Measurements from ENCODE around the gene RHD.
"Not testable (repeated sequence)": the region's sequence is repeated elsewhere in the genome, so short reads cannot be mapped to it uniquely, and the experiment has no call there.

The RHD gene

DNA sequence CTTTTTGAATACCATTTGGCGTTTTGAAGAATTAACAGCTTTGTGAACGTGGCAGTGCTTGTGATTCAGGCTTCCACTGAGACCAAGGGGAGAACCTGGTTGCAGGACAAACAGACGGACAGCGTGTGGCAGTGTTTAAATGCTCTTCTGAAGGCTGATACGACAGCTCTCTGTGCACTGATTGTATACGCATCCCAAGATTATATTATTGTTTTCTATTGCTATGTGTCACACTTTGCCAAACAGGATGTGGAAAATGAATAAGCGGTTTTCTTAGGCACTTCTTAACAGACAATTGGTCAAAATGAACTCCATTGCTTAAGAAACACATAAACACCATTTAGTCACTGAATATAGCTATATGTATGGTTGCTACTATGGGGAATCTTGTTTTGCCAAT lies 12.5 kb upstream of the RHD start:
- not testable (repeated sequence) for DNase-seq

DNA sequence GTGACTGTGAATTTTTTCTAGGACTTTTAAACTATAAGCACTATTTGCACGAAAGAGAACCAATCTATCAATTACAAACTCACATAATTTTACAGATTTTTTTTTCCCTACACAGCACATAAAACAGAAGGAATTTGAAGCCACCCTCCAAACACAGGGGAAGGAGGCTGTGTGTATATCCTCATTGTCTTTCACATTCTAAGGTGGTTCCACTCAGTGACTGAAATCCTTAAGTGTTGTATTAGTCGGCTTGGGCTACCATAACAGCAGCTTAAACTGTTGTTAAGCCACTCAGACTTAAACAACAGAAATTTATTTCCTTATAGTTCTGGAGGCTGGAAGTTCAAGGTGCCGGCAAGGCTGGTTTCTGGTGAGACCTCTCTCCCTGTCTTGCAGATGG lies 12.0 kb upstream of the RHD start:
- not testable (repeated sequence) for DNase-seq

DNA sequence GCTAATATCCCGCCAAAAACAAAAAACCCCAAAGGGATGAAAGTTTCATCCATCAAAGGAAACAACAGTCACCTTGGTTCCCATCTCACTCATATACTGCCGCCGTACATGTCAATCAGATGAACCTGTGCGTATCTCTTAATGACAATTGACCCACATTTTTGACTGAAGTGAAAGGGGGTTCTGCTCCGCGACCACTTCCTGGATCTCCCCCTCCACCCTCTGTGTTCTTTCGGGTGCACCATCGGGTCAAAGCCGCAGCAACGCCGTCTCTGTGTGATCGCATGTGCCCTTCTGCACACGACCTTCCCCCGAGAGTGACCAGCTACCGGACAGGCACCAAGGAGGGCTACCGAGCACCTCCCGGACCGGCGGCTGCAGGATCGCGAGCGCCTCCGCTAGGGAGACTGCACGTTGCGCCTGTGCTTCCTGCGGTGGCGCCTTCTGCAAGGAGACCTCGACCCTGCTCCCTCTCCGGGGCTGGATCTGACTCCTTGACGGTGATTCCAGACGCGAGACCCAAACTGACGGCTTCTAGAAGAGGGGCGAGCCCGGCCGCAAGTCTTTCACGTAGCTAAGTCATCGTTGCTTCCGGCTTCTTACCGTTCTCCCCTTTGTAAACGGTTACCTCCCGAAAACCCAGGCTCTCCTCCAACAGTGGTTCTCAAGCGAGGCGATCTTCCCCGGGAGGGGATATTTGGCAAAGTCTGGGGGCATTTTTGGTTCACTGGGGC lies 5.6 kb upstream of the RHD start:
- DNase-seq: peak; percentile 36

DNA sequence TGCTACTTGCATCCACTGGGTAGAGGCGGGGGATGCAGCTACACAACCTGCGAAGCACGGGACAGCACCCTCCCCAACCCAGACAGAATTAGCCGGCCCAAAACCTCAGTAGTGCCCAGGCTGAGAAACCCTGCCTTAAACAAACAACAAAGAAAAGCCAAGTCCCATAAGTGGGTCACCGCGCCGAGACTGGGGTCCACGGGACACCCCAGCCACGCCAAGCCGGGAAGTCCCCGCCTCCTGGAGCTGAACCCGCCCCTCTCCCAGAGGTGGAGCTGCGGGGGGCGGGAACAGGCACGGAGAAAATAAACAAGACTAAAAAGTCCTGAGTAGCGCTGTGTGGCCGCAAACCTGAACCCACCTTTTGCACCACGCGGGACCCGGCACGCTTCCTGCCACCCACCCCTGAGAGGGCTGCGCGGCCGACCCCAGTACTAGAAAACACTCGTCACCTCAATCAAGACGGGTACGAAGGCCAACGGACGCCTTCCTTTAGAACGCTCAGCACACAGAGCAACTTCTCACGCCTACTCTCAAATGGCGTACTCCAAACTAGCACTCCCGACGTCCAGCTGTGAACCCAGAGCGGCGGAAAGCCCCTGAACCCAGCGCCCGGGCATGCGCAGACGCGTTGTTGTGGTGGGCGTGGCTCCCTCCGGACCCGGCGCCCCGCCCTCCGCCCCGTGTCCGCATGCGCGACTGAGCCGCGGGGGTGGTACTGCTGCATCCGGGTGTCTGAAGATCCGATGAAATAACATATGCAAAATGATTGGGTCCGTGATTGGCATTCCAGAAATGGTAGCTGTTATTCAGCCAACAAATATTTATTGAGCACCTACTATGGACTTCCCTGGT lies 4.8 kb upstream of the RHD start:
- peak; percentile 95 for DNase-seq

DNA sequence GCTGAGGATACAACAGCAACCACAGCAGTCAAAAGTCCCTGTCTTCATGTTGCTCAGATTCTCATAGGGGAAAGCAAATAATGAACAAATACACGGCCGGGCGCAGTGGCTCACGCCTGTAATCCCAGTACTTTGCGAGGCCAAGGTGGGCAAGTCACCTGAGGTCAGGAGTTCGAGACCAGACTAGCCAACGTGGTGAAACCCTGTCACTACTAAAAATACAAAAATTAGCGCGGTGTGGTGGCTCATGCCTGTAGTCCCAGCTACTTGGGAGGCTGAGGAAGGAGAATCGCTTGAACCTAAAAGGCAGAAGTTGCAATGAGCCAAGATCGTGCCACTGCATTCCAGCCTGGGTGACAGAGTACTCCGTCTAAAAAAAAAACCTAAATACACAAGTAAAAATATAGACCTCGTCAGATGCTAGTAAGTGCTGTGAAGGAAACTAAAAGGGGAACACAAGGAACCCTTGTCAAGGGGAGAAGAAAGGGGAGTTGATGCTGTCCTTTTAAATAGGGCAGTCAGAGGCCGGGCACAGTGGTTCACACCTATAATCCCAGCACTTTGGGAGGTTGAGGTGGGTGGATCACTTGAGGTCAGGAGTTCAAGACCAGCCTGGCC lies 4.1 kb upstream of the RHD start:
- not testable (repeated sequence) for DNase-seq

DNA sequence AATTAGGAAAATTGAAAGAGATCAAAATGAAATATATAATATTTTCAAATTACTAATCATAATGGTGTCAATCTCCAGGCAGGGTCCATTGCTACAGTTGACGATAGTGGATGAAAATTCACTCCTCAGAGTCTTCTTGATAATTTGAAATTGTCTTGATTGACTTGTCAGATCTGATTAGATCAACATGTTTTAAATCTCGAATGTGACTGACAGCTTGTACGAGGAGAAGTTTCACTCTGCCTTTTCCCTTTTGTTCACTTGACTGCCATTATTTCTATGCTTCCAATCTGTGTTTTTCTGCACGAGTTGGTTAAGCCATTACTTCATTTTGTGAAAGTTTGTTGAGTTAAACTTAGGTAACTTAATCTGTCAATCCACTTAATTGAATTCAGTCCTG lies 3.3 kb downstream of the RHD start:
- not testable (repeated sequence) for DNase-seq

DNA sequence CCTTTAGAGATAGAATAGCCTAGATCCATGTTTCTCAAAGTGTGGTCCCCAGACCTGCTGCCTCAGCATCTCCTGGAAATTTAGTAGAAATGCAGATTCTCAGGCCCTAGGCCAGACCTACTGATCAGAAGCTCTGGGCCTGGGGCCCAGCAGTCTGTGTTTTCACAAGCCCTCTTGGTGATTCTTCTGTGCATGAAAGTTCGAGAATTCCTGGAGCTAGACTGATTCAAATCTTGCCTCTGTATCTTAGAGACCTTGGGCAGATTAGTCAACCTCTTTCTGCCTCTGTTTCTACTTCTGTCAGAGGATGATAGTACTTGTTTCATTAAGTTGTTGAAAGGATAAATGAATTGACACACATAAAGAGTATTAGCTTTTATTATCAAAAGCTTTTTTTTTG lies 5.0 kb downstream of the RHD start:
- not testable (repeated sequence) for DNase-seq

DNA sequence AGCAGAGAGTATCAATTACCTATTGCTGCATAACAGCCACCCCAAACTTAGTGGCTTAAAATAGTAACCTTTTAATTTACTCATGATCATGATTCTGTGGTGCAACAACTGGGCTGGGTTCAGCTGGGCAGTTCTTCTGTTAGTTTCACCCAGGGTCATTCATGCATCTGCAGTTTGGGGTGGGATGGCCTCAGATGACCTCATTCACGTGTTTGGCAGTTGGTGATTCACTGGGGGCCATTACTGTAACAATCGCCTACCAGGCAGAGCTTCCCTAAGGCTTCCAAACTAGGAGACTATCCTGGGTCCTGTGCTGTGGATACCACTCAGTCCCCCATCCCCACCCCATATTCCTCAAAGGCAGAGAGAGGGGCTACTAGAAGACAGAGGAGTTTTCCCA lies 6.0 kb downstream of the RHD start:
- not testable (repeated sequence) for DNase-seq

DNA sequence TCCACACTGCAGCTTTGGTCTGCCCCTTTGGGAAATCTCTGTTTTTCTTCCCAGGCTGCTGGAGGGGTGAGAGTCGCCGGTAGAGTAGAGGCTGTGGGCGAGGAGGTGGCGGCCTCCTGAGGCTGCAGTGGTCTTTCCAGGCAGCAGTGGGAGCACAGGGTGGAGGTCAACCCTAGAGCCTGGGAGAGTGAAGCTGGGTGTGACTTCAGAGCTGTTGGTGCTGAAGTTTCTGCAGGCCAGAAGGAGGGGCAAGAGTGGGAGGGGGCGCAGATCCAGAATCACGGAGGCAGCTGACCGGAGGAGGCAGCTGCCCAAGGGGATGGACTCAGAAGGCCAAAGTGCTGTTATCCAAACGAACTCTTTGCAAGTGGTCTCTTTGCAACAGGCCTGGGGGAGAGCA lies 6.5 kb downstream of the RHD start:
- not testable (repeated sequence) for DNase-seq

DNA sequence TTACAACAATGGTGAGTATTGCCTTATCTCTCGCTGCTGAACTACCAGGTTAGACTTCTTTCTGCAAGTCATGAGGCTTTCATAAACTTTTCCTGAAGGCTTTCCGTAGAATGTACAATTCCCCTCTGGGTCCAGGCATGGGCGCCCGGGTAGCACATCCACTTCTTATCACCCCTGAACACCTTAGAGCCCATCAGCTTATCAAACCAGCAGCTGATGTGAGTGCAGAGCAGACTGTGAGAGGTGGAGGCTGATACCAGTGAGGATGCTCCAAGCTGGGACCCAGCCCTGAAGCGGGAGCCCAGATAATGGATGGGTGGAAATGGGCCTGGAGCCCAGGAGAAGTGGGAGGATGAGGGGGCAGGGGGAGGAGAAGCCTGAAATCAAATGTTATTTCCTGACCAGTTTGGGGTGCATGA lies 7.4 kb downstream of the RHD start:
- not testable (repeated sequence) for DNase-seq

DNA sequence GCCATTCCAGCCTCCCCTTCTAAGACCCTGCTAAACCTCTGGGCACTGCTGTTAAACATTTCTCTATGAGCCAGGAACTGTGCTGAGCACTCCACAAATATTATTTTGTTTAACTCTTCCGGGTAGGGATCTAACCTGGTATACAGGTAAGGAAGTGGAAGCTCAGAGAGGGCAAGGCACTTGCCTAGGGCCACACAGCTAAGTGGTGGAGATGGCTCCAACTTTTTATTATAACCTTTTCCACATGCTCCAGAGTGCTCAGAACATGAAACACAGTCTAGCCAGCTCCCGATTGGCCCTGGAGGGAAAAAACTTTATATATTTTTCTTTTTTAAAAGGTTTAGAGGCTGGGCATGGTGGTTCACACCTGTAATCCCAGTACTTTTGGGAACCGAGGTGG lies 13.6 kb downstream of the RHD start:
- not testable (repeated sequence) for DNase-seq

DNA sequence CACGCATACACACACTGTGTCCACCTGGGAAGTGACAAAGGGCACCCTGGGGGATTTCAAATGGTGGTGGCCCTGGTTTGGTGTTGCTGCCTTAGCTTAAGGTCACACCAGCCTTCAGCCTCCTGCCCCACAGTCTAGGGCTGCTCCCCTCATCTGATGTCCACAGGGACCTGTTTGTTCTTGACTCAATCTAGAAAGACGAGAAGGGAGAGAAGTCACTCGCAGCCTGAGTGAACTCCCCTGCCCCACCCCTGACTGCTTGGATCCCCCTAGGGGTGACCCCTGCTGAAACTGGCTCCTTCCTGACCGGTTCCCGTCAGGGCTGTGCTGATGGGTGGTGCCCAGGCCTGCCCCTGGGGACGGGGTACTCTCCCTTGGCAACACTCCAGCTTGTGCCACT lies 14.9 kb downstream of the RHD start:
- not testable (repeated sequence) for DNase-seq

DNA sequence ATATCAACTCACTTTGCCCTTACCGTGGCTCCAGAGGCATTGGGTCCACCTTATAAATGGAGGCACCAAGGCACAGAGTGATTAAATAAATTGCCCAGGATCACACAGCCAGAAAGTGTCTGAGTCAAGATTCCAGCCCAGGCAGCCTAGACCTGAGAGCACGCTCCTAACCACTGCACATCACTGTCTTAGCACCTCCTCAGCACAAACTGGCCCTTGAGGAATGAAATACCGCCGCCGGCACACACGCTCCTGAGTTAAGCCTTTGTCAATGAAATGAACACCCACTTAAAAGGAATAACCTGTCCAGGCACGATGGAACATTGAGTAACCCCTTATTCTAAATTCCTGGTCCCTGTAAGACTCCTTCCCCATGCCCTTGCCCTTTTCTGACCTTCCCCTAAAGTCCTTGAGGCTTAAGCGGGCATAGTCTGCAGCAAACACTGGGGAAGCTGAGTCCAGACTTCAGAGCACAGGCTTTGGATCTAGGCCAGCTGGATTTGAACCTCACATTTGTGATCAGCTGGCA lies 16.3 kb downstream of the RHD start:
- not testable (repeated sequence) for DNase-seq

DNA sequence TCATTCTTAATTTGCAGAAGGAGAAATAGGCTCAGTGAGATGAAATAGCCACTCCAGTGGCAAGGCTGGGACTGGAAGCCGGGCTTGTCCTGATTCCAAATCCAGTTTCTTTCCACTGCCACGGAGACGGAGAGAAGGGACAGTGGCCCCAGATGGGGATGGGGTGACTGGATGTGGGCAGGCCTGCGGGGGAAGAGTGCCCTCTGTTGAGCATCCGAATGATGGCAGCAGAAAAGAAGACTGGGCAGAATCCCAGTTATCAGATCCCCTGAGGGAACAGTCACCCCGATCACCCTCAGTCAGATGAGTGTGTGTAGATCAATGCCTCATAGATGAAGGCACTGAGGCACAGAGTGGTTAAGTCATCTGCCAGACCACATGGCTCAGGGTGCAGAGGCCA lies 17.7 kb downstream of the RHD start:
- not testable (repeated sequence) for DNase-seq

DNA sequence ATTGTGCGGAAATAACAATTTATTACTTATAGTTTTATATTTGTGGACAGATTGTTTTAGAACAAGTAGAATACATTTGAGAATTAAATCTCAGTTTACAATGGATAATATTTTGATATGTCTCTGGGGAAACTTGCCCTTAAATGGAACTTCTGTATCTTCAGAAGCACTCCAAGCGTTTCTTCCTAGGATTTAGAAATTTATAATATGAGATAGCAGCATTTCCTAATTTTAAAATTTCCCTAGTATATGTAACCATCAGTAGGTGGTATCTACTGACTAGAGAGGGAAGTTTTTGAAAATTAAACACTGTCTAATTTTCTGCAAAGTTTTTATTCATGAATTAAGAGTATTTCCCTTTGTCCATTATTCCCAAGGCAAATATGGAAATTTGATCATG lies 21.1 kb downstream of the RHD start:
- DNase-seq: not testable (repeated sequence)

DNA sequence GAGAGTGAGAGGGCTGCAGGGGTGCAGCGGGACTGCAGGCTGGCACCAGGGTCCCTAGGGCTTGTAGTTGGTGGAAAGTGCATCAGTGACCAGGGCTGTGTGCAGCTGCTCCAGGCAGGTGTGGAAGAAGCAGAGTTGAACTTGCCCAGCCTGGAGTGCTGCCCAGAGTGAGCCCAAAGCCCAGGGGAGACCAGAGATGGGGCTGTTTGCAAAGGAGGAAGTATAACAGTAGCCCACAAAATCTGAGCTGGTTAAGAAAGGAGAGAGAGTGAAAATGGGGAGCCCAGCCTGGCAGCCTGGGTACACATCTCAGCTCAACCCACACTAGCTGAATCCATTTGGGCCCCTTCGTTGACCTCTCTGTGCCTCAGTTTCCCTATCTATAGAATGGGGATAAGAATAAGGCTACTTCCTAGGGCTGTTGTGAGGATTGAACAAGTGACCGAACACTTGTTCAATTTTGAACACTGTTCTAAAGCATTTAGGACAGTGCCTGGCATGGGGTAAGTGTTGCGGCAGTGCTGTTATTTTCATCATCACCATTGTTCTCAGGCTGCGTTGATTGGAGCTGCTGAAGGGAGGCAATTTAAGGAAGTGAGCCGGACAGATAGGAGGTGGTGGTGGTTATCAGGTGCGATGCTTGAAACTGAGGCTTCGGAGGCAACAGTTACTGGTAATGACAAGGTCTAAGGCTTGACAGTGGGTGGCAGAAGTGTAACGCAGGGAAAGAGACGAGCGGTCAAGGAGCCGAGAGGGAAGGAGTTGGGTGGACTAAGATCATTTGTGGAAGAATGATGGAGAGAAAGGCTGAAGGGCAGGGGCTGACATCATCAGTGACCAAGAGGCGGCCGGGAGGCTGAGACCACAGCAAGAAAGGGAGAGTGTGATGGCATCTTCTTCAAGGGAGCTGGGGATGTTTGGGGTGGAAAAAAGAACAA lies 22.8 kb downstream of the RHD start:
- DNase-seq: not testable (repeated sequence)

DNA sequence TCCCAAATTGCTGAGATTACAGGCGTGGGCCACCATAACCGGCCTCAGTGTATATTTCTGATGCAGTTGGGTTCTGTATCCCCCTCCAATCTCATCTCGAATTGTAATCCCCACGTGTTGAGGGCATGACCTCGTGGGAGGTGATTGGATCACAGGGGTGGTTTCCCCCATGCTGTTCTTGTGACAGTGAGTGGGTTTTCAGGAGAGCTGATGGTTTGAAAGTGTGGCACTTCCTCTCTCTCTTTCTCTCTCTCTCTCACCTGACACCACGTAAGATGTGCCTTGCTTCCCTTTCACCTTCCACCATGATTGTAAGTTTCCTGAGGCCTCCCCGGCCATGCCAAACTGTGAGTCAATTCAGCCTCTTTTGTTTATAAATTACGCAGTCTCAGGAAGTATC lies 24.2 kb downstream of the RHD start:
- DNase-seq: not testable (repeated sequence)

DNA sequence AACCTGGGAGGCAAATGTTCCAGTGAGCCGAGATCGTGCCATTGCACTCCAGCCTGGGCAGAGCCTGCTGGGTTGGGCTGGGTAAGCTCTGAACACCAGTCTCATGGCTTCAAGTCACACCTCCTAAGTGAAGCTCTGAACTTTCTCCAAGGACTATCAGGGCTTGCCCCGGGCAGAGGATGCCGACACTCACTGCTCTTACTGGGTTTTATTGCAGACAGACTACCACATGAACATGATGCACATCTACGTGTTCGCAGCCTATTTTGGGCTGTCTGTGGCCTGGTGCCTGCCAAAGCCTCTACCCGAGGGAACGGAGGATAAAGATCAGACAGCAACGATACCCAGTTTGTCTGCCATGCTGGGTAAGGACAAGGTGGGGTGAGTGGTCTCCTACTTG lies 28.4 kb downstream of the RHD start:
- DNase-seq: not testable (repeated sequence)

DNA sequence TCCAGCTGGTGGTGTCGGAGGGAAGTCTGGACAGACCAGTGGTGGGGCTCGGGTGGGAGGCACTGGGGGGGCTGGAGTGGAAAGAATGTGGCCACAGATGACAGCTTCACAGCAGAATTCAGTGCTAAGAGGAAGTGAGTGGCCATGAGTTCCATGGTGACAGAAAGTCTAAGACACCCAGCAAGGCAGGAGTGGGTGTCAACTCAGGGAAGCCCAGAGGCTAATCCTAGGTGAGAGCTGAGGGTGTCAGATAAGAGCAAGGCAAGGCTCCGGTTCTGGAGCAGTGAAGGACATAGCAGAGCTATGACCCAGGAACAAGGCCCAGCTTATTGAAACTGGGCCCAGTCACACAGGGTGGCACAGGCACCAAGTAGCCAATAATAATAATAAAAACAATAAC lies 30.0 kb downstream of the RHD start:
- not testable (repeated sequence) for DNase-seq

DNA sequence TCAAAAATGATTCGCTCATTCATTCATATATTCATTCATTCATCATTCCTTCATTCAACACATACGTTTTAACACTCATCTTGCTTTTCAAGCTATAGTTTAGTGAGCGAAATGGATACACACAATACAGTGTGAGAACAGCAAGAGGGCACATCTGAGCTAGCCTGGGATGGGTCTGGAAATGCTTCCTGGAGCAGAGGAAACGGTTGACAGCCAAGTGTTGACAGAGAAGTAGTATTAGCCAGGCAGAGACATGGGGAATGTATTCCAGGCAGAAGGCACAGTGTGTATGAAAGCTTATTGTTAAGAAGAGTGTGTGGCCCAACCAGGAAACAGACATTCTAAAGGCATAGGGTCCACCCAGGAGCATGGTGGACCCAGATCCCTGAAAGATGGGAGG lies 32.6 kb downstream of the RHD start:
- not testable (repeated sequence) for DNase-seq

DNA sequence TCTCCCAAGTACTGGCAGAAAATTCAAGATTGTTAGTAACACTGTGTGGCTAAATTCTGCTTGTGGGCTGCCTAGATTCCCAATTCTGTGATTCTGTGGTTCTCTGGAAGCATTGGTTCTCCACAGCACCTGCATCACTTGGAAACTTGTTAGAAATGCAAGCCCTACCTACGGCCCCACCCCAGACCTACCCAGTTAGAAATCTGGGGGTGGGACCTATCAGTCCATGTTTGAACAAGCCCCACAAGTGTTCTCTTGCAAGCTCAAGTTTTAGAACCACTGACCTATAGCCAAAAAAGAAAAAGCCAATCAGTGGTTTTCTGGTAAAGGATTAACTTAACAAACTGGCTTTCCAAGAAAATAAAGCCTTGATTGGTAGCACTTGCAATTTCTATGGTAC lies 35.9 kb downstream of the RHD start:
- DNase-seq: not testable (repeated sequence)

DNA sequence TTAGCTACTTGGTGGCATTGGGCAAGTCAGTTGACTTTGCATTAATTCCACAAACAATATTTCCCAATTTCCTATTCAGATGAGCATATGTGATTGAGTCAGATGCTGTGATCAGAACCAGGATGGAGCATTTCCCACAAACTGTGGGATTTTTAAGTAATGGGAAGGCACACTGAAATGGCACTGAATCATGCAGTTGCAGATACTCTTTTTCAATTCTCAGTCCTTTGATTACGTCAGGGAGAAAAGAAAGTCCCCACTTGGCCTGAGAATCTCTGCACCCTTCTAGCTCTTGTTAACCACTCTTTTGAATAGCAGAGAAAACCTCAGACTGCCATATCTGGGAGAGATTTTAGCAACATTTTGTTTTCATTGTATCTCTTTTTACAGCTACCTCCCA lies 36.8 kb downstream of the RHD start:
- DNase-seq: not testable (repeated sequence)
